Large intestine (tissue), 3 donors: ENCODE data around the gene LTA4H. TPM values are rescaled to one million over a fixed set of nuclear protein-coding genes. Genes with fewer than 3 reads are reported as not detected.

Source experiments
- DNase-seq, 2 donors: peaks; one replicate each; pipeline versions ENCODE4 v3.0.0 to v3.0.0-alpha.2; 2013
- H3K27ac ChIP-seq: one replicate; pipeline ENCODE4 v1.5.1; 2013; ENCODE audit warnings: low read length
- H3K27me3 ChIP-seq: 2 replicates; pipeline ENCODE4 v1.6.1; 2013; ENCODE audit warnings: low read length; ENCODE audit not compliant: control insufficient read depth, insufficient read depth
- H3K36me3 ChIP-seq: 2 replicates; pipeline ENCODE4 v1.6.1; 2013; ENCODE audit warnings: low read length; ENCODE audit not compliant: control insufficient read depth, insufficient read depth
- H3K4me1 ChIP-seq: one replicate; pipeline ENCODE4 v1.6.1; 2013; ENCODE audit warnings: low read length; ENCODE audit not compliant: control insufficient read depth, insufficient read depth
- H3K4me3 ChIP-seq: one replicate; pipeline ENCODE4 v1.5.1; 2013; ENCODE audit warnings: low read length
- H3K9me3 ChIP-seq: one replicate; pipeline ENCODE4 v1.6.1; 2013; ENCODE audit warnings: mild to moderate bottlenecking, low read depth, low read length, moderate library complexity; ENCODE audit not compliant: control insufficient read depth
- WGBS: methylation state at CpG from one replicate; pipeline ENCODE4 v1.1.5; 2013; ENCODE audit warnings: low lambda C conversion rate; ENCODE audit not compliant: insufficient coverage; 5-methylcytosine and 5-hydroxymethylcytosine counted together
- polyA plus RNA-seq: library from polyadenylated mRNA; unstranded; fragments of 120-200 nt; gene quantifications from one replicate; pipeline ENCODE4 v1.2.1, GENCODE V29; 2013

Gene LTA4H
- polyA plus RNA-seq, 1 donor: 218 TPM

GRCh38 chr12:96047229-96048211 lies 12.1 kb upstream of the LTA4H start:
- no peaks in the 10 kb centered on the region for H3K27me3 ChIP-seq
- no peaks in the 10 kb centered on the region for H3K9me3 ChIP-seq
- DNase-seq: peak; percentile 45 to 87
- no peaks in the 10 kb centered on the region for H3K36me3 ChIP-seq
- no peak overlapping the region for H3K4me3 ChIP-seq
- WGBS: 0% methylated on average over 2 of the region's 7 CpGs
- H3K27ac ChIP-seq: peak overlapping the region; percentile 31
- peaks cover 3% of the 10 kb centered on the region for H3K4me1 ChIP-seq

GRCh38 chr12:96046543-96047228 lies 11.3 kb upstream of the LTA4H start:
- DNase-seq: no peak
- Histone ChIP-seq H3K4me3 (no peak overlapping the region), H3K9me3 (no peaks in the 10 kb centered on the region), H3K36me3 (no peaks in the 10 kb centered on the region), H3K27ac (peak overlapping the region; percentile 31), H3K27me3 (no peaks in the 10 kb centered on the region), H3K4me1 (peaks cover 3% of the 10 kb centered on the region)
- 80% methylated on average over 1 of the region's 3 CpGs for WGBS

GRCh38 chr12:96045566-96045965 lies 10.2 kb upstream of the LTA4H start:
- Histone ChIP-seq H3K27me3 (no peaks in the 10 kb centered on the region), H3K27ac (no peak overlapping the region), H3K9me3 (no peaks in the 10 kb centered on the region), H3K4me3 (no peak overlapping the region), H3K36me3 (no peaks in the 10 kb centered on the region), H3K4me1 (peaks cover 3% of the 10 kb centered on the region)
- no CpG with 5 or more reads among the region's 7 CpGs for WGBS
- DNase-seq: no peak

GRCh38 chr12:96044943-96045290 lies 9.5 kb upstream of the LTA4H start:
- no peak for DNase-seq
- no peak overlapping the region for H3K27ac ChIP-seq
- H3K27me3 ChIP-seq: no peaks in the 10 kb centered on the region
- no peaks in the 10 kb centered on the region for H3K36me3 ChIP-seq
- H3K4me1 ChIP-seq: peaks cover 3% of the 10 kb centered on the region
- WGBS: no CpG with 5 or more reads among the region's 2 CpGs
- H3K4me3 ChIP-seq: no peak overlapping the region
- H3K9me3 ChIP-seq: no peaks in the 10 kb centered on the region

GRCh38 chr12:96044017-96044942 lies 8.9 kb upstream of the LTA4H start:
- no peak for DNase-seq
- Histone ChIP-seq H3K4me3 (no peak overlapping the region), H3K36me3 (no peaks in the 10 kb centered on the region), H3K4me1 (peaks cover 3% of the 10 kb centered on the region), H3K27ac (no peak overlapping the region), H3K9me3 (no peaks in the 10 kb centered on the region), H3K27me3 (no peaks in the 10 kb centered on the region)
- 89% methylated on average over 3 of the region's 10 CpGs for WGBS

GRCh38 chr12:96041181-96041580 lies 5.8 kb upstream of the LTA4H start:
- Histone ChIP-seq H3K4me1 (peaks cover under 1% of the 10 kb centered on the region), H3K9me3 (no peaks in the 10 kb centered on the region), H3K27ac (no peak overlapping the region), H3K27me3 (no peaks in the 10 kb centered on the region), H3K4me3 (no peak overlapping the region), H3K36me3 (no peaks in the 10 kb centered on the region)
- DNase-seq: no peak
- WGBS: no CpG with 5 or more reads among the region's 1 CpG

- H3K9me3 ChIP-seq: no peaks in the 10 kb centered on the region
- H3K27me3 ChIP-seq: no peaks in the 10 kb centered on the region
- H3K36me3 ChIP-seq: no peaks in the 10 kb centered on the region
- no peak overlapping the region for H3K4me3 ChIP-seq
- H3K27ac ChIP-seq: no peak overlapping the region
- 67% methylated on average over 1 of the region's 3 CpGs for WGBS
- DNase-seq: no peak
- H3K4me1 ChIP-seq: peaks cover 3% of the 10 kb centered on the region
These were observed 5.1 kb upstream of the LTA4H start for GRCh38 chr12:96040305-96041133.

GRCh38 chr12:96039516-96039915 lies 4.1 kb upstream of the LTA4H start:
- no peak overlapping the region for H3K4me3 ChIP-seq
- no peaks in the 10 kb centered on the region for H3K36me3 ChIP-seq
- H3K9me3 ChIP-seq: no peaks in the 10 kb centered on the region
- no peaks in the 10 kb centered on the region for H3K27me3 ChIP-seq
- no peak overlapping the region for H3K27ac ChIP-seq
- 100% methylated on average over 2 of the region's 3 CpGs for WGBS
- no peak for DNase-seq
- peaks cover 3% of the 10 kb centered on the region for H3K4me1 ChIP-seq

GRCh38 chr12:96036765-96037455 lies 1.5 kb upstream of the LTA4H start:
- Histone ChIP-seq H3K9me3 (no peaks in the 10 kb centered on the region), H3K4me1 (peaks cover 8% of the 10 kb centered on the region), H3K27me3 (no peaks in the 10 kb centered on the region), H3K27ac (no peak overlapping the region), H3K36me3 (no peaks in the 10 kb centered on the region), H3K4me3 (no peak overlapping the region)
- WGBS: no CpG with 5 or more reads among the region's 8 CpGs
- DNase-seq: no peak
